IMR-90 (cell line): ENCODE data around the gene GUCY2C. TPM values are rescaled to one million over a fixed set of nuclear protein-coding genes. Genes with fewer than 3 reads are reported as not detected.
A peak's percentile ranks its signal among the peaks of the same experiment; 100 is the strongest.

Experiments
- ATAC-seq: fragments of 200-7000 bp; cut with Tn5 transposase; 2 replicates; pipeline ENCODE4 v1.9.1; 2020; ENCODE audit warnings: low read depth, mild to moderate bottlenecking, moderate library complexity
- BruUV-seq: library from RNA; stranded (reverse); fragments of 400-500 nt; replicated peaks from 2 replicates; lab custom pipeline; 2021; lab: Mats Ljungman, UMichigan
- CTCF ChIA-PET: fragments of 300-600 bp; formaldehyde crosslinking; extraction: SDS; loops from one replicate; lab custom pipeline; 2021; ENCODE audit warnings: antibody characterized with exemption; lab: Yijun Ruan, JAX
- POLR2A ChIA-PET: fragments of 300-600 bp; sonication (Branson Sonifier 250); formaldehyde crosslinking; loops from one replicate; lab custom pipeline; 2022; ENCODE audit warnings: antibody characterized with exemption; ENCODE audit not compliant: unreplicated experiment; lab: Charles Lee
- DNase-seq: peaks from one replicate; pipeline ENCODE4 v3.0.0; 2013
- H2AFZ ChIP-seq: replicated peaks from 2 replicates; pipeline ENCODE3; 2013; ENCODE audit warnings: low read length, mild to moderate bottlenecking; ENCODE audit not compliant: poor library complexity
- H2AK5ac ChIP-seq: 2 replicates; pipeline ENCODE4 v1.6.1; 2013; ENCODE audit warnings: low read depth, low read length, inconsistent platforms
- H2AK9ac ChIP-seq: replicated peaks from 2 replicates; pipeline ENCODE3; 2013; ENCODE audit warnings: mild to moderate bottlenecking, low read depth, low read length, moderate library complexity; ENCODE audit not compliant: poor library complexity
- H2BK120ac ChIP-seq: 2 replicates; pipeline ENCODE4 v1.6.1; 2013; ENCODE audit warnings: low read depth, low read length, inconsistent platforms
- H2BK15ac ChIP-seq: 3 replicates; pipeline ENCODE4 v1.6.1; 2013; ENCODE audit warnings: low read depth, low read length, inconsistent platforms
- H2BK20ac ChIP-seq: 2 replicates; pipeline ENCODE4 v1.6.1; 2013; ENCODE audit warnings: low read depth, mild to moderate bottlenecking, inconsistent platforms, low read length, moderate library complexity
- H2BK5ac ChIP-seq: 2 replicates; pipeline ENCODE4 v1.6.1; 2013; ENCODE audit warnings: mild to moderate bottlenecking, low read depth, low read length, inconsistent platforms; ENCODE audit not compliant: poor library complexity, severe bottlenecking
- H3K14ac ChIP-seq: replicated peaks from 2 replicates; pipeline ENCODE4 v1.6.1; 2013; ENCODE audit warnings: low read depth, low read length, inconsistent platforms
- H3K18ac ChIP-seq: 2 replicates; pipeline ENCODE4 v1.6.1; 2013; ENCODE audit warnings: low read depth, low read length, control low read depth
- H3K23ac ChIP-seq: 2 replicates; pipeline ENCODE4 v1.6.1; 2013; ENCODE audit warnings: low read depth, low read length, inconsistent platforms
- H3K27ac ChIP-seq: 2 replicates; pipeline ENCODE4 v1.5.1; 2013; ENCODE audit warnings: mild to moderate bottlenecking, control low read depth, low read length; ENCODE audit not compliant: insufficient read depth
- H3K27me3 ChIP-seq: 2 replicates; pipeline ENCODE4 v1.6.1; 2013; ENCODE audit warnings: low read length; ENCODE audit not compliant: control insufficient read depth, insufficient read depth
- H3K36me3 ChIP-seq: 2 replicates; pipeline ENCODE4 v1.6.1; 2013; ENCODE audit warnings: low read length, mixed read lengths; ENCODE audit not compliant: control insufficient read depth, insufficient read depth
- H3K4ac ChIP-seq: 2 replicates; pipeline ENCODE4 v1.6.1; 2013; ENCODE audit warnings: low read depth, low read length, inconsistent platforms
- H3K4me1 ChIP-seq: 2 replicates; pipeline ENCODE4 v1.6.1; 2013; ENCODE audit warnings: low read length, mixed read lengths; ENCODE audit not compliant: control insufficient read depth, insufficient read depth
- H3K4me2 ChIP-seq: 2 replicates; pipeline ENCODE4 v1.6.1; 2013; ENCODE audit warnings: low read depth, mild to moderate bottlenecking, control low read depth, low read length, moderate library complexity
- H3K4me3 ChIP-seq: 2 replicates; pipeline ENCODE4 v1.5.1; 2013; ENCODE audit warnings: low read depth, mild to moderate bottlenecking, control low read depth, low read length, moderate library complexity; ENCODE audit not compliant: insufficient read depth
- H3K56ac ChIP-seq: 2 replicates; pipeline ENCODE4 v1.6.1; 2013; ENCODE audit warnings: low read length, inconsistent platforms; ENCODE audit not compliant: insufficient read depth; ENCODE audit errors: extremely low read depth
- H3K79me1 ChIP-seq, 2 experiments: 2 replicates each; pipeline ENCODE4 v1.6.1; 2013; ENCODE audit warnings: low read length in 2 of 2, inconsistent platforms in 1 of 2, low read depth in 1 of 2
- H3K9ac ChIP-seq: 2 replicates; pipeline ENCODE4 v1.6.1; 2013; ENCODE audit warnings: low read depth, low read length, control low read depth
- H3K9me1 ChIP-seq: 2 replicates; pipeline ENCODE4 v1.6.1; 2013; ENCODE audit warnings: low read length, inconsistent platforms; ENCODE audit not compliant: insufficient read depth
- H3K9me3 ChIP-seq: 2 replicates; pipeline ENCODE4 v1.6.1; 2013; ENCODE audit warnings: low read length; ENCODE audit not compliant: control insufficient read depth, insufficient read depth
- H4K20me1 ChIP-seq: 2 replicates; pipeline ENCODE4 v1.6.1; 2013; ENCODE audit warnings: low read length, inconsistent platforms; ENCODE audit not compliant: insufficient read depth
- H4K5ac ChIP-seq: 2 replicates; pipeline ENCODE4 v1.6.1; 2013; ENCODE audit warnings: mild to moderate bottlenecking, low read depth, low read length, control low read depth
- H4K8ac ChIP-seq, 2 experiments: 2 replicates each; pipeline ENCODE4 v1.6.1; 2013; ENCODE audit warnings: low read depth in 2 of 2, low read length in 2 of 2, control low read depth in 1 of 2, inconsistent platforms in 1 of 2
- H4K91ac ChIP-seq: 2 replicates; pipeline ENCODE4 v1.6.1; 2013; ENCODE audit warnings: low read depth, low read length, inconsistent platforms; ENCODE audit not compliant: insufficient read depth
- MAFK ChIP-seq: IDR thresholded peaks from 2 replicates; pipeline ENCODE4 v1.6.1; 2012; ENCODE audit warnings: low read depth, low read length, improper control_type of control experiment
- POLR2A ChIP-seq: IDR thresholded peaks from 2 replicates; pipeline ENCODE4 v1.6.1; 2012; ENCODE audit warnings: mild to moderate bottlenecking, low read depth, low read length
- WGBS, 2 experiments: methylation state at CpG; one replicate each; pipeline versions ENCODE4 v1.1.5 to v1.1.7; 2013; ENCODE audit warnings: missing lambda C conversion rate in 2 of 2; ENCODE audit not compliant: insufficient read length in 1 of 2; ENCODE audit errors: extremely low coverage in 2 of 2; 5-methylcytosine and 5-hydroxymethylcytosine counted together
- dilution Hi-C: fragments of 300-500 bp; cut with HindIII; formaldehyde crosslinking; loops from one replicate; pipeline ENCODE4 v1.14.3; 2018; ENCODE audit warnings: low sequenced_read_pairs; ENCODE audit not compliant: unreplicated experiment
- in situ Hi-C: fragments of 300-500 bp; cut with MboI; formaldehyde crosslinking; loops from 3 replicates; pipeline ENCODE4 v1.14.3; 2019; ENCODE audit warnings: low sequenced_read_pairs, inconsistent platforms, mixed read lengths
- intact Hi-C: fragments of 100-400 bp; cut with micrococcal nuclease; formaldehyde crosslinking; loops from 2 replicates; pipeline ENCODE4 v1.10.0; 2022
- polyA plus RNA-seq, 3 experiments: library from polyadenylated mRNA; depleted of rRNA; stranded (reverse); fragments of >200 nt; gene quantifications; 2 replicates each; pipeline ENCODE4 v1.2.3, GENCODE V29; 2012; ENCODE audit warnings: low replicate concordance in 1 of 3
- total RNA-seq: library from RNA; depleted of rRNA; stranded (reverse); fragments of >200 nt; gene quantifications from 2 replicates; pipeline ENCODE4 v1.2.3, GENCODE V29; 2012

Gene GUCY2C
- total and polyA plus RNA-seq, 2 of the 4 experiments (the other 2 are of a cell fraction), result not detected

DNA sequence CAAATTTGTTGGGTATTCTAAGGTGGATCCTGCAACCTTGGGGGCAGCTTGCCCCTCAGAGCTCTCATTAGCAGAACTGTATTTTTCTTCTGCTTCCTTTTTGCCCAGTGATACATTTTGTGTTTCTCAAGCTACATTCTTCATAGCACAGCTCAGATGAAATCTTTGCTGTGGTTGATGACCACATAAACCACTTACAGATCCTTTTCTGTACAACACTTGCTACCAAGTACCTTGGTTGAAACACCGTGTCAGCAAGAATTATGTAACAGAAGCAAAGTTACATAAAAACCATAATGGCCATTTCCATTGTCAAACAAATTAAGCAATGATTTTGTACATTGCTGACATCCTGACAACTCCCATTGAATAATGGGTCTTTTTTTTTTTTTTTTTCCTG, 119.1 kb downstream of the GUCY2C start:
- H2BK120ac ChIP-seq, result no peak overlapping the region
- H2AK5ac ChIP-seq, result no peak overlapping the region
- no peaks in the 10 kb centered on the region for H3K27me3 ChIP-seq
- H3K27ac ChIP-seq, result no peak overlapping the region
- dilution Hi-C loops (no loop called here), in situ Hi-C loops (no loop called here), intact Hi-C loops (no loop called here)
- 0 out of 2 replicates have a peak, but pooled peaks cover 2% of the 10 kb centered on the region for H3K9me3 ChIP-seq
- H4K20me1 ChIP-seq, result no peaks in the 10 kb centered on the region
- BruUV-seq, result no TSS peak
- no peaks in the 10 kb centered on the region for H3K36me3 ChIP-seq
- DNase-seq (no peak), ATAC-seq (no peak)
- no peak overlapping the region for H2BK20ac ChIP-seq
- no peak overlapping the region for H3K14ac ChIP-seq
- H3K4me3 ChIP-seq, result no peak overlapping the region
- no peak overlapping the region for H3K4ac ChIP-seq
- H3K4me2 ChIP-seq, result no peak overlapping the region
- H2BK5ac ChIP-seq, result no peak overlapping the region
- CTCF ChIA-PET, result no interaction called here
- no peaks in the 10 kb centered on the region for H3K4me1 ChIP-seq
- H3K18ac ChIP-seq, result no peak overlapping the region
- POLR2A ChIA-PET, result no interaction called here
- no peak overlapping the region for H4K91ac ChIP-seq
- no peak overlapping the region for H2AK9ac ChIP-seq
- no peaks in the 10 kb centered on the region for H3K79me1 ChIP-seq
- H2BK15ac ChIP-seq, result no peak overlapping the region
- TF ChIP-seq MAFK (peak; percentile 11; the same call in 1 of the 2 replicates), POLR2A (no peak)
- no peaks in the 10 kb centered on the region for H3K9me1 ChIP-seq
- H2AFZ ChIP-seq, result no peak overlapping the region
- no peak overlapping the region for H4K8ac ChIP-seq
- H3K23ac ChIP-seq, result no peak overlapping the region
- no peak overlapping the region for H4K5ac ChIP-seq
- no peak overlapping the region for H3K56ac ChIP-seq
- no CpG with 5 or more reads among the region's 1 CpG for WGBS, 2 experiments
- no peak overlapping the region for H3K9ac ChIP-seq
